HEK293 (cell line): Measurements from ENCODE around the gene CATSPERE.

ENCODE experiments used
- ZNF830 ChIP-seq: fragments of 450-650 bp; IDR thresholded peaks from 2 replicates; pipeline ENCODE4 v1.5.0; 2018; ENCODE audit warnings: missing biosample characterization, missing genetic modification characterization, low read depth, mild to moderate bottlenecking, moderate library complexity
- TF ChIP-seq, protein P1 (sequence below): fragments of 450-650 bp; formaldehyde crosslinking; conservative IDR thresholded peaks from 2 replicates; pipeline ENCODE4 v1.5.1; 2016; ENCODE audit warnings: low read depth, missing biosample characterization, missing genetic modification characterization
- TF ChIP-seq, protein P2 (sequence below): fragments of 450-650 bp; formaldehyde crosslinking; IDR thresholded peaks from 2 replicates; pipeline ENCODE4 v1.5.1; 2016; ENCODE audit warnings: missing biosample characterization, missing genetic modification characterization
- TF ChIP-seq, protein P3 (sequence below): fragments of 450-650 bp; IDR thresholded peaks from 2 replicates; pipeline ENCODE4 v1.5.1; 2018; ENCODE audit warnings: missing biosample characterization, missing genetic modification characterization

DNA sequence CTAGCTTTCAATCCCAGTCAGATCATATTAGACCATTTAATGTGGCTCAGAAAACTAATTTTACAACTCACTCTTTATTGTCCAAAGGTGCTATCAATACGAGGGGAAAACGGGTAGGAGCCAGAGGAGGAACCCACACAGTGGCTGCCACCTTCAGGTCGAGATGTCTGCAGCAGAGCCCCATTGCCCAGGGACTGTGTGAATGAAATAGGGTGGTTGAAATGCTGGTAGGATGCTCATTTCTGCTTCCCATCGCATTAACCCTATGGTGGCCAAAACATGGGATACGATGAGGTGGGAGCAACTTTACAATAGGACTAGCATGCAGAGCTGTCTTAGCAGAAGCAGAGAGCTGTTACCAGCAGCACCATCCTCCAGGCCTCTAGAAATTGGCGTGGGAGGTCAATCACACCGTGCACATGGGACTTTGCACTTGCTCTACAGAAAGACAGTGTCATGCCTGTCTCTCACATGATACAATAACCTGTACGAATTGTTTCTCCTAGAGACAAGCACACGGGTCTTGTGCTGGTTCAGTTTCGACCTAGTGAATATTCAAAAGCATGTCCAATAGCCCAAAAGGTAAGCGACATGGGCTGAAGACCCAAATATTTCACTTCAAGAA lies 122.4 kb downstream of the CATSPERE start:
- TF ChIP-seq, protein P1, sequence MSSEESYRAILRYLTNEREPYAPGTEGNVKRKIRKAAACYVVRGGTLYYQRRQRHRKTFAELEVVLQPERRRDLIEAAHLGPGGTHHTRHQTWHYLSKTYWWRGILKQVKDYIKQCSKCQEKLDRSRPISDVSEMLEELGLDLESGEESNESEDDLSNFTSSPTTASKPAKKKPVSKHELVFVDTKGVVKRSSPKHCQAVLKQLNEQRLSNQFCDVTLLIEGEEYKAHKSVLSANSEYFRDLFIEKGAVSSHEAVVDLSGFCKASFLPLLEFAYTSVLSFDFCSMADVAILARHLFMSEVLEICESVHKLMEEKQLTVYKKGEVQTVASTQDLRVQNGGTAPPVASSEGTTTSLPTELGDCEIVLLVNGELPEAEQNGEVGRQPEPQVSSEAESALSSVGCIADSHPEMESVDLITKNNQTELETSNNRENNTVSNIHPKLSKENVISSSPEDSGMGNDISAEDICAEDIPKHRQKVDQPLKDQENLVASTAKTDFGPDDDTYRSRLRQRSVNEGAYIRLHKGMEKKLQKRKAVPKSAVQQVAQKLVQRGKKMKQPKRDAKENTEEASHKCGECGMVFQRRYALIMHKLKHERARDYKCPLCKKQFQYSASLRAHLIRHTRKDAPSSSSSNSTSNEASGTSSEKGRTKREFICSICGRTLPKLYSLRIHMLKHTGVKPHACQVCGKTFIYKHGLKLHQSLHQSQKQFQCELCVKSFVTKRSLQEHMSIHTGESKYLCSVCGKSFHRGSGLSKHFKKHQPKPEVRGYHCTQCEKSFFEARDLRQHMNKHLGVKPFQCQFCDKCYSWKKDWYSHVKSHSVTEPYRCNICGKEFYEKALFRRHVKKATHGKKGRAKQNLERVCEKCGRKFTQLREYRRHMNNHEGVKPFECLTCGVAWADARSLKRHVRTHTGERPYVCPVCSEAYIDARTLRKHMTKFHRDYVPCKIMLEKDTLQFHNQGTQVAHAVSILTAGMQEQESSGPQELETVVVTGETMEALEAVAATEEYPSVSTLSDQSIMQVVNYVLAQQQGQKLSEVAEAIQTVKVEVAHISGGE (tag by site-specific recombination): no peak
- no peak for TF ChIP-seq ZNF830 (tag by site-specific recombination)
- TF ChIP-seq, protein P2, sequence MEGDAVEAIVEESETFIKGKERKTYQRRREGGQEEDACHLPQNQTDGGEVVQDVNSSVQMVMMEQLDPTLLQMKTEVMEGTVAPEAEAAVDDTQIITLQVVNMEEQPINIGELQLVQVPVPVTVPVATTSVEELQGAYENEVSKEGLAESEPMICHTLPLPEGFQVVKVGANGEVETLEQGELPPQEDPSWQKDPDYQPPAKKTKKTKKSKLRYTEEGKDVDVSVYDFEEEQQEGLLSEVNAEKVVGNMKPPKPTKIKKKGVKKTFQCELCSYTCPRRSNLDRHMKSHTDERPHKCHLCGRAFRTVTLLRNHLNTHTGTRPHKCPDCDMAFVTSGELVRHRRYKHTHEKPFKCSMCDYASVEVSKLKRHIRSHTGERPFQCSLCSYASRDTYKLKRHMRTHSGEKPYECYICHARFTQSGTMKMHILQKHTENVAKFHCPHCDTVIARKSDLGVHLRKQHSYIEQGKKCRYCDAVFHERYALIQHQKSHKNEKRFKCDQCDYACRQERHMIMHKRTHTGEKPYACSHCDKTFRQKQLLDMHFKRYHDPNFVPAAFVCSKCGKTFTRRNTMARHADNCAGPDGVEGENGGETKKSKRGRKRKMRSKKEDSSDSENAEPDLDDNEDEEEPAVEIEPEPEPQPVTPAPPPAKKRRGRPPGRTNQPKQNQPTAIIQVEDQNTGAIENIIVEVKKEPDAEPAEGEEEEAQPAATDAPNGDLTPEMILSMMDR (tag by site-specific recombination): no peak
- TF ChIP-seq, protein P3, sequence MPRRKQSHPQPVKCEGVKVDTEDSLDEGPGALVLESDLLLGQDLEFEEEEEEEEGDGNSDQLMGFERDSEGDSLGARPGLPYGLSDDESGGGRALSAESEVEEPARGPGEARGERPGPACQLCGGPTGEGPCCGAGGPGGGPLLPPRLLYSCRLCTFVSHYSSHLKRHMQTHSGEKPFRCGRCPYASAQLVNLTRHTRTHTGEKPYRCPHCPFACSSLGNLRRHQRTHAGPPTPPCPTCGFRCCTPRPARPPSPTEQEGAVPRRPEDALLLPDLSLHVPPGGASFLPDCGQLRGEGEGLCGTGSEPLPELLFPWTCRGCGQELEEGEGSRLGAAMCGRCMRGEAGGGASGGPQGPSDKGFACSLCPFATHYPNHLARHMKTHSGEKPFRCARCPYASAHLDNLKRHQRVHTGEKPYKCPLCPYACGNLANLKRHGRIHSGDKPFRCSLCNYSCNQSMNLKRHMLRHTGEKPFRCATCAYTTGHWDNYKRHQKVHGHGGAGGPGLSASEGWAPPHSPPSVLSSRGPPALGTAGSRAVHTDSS (tag by site-specific recombination): no peak
